Parathyroid adenoma (tissue), 2 donors: ENCODE results near the gene LY6G5C.

Source experiments
- H2AFZ ChIP-seq: fragments of 300-600 bp; sonication (generic); one replicate; pipeline ENCODE4 v1.7.0; 2017; ENCODE audit warnings: antibody characterized with exemption, mild to moderate bottlenecking
- H3K27ac ChIP-seq: fragments of 300-600 bp; sonication (generic); one replicate; pipeline ENCODE4 v1.7.0; 2017
- H3K27me3 ChIP-seq: fragments of 300-600 bp; sonication (generic); one replicate; pipeline ENCODE4 v1.7.0; 2017; ENCODE audit warnings: low read length; ENCODE audit not compliant: control insufficient read depth, insufficient read depth
- H3K36me3 ChIP-seq: fragments of 300-600 bp; sonication (generic); one replicate; pipeline ENCODE4 v1.7.0; 2017; ENCODE audit warnings: low read length; ENCODE audit not compliant: control insufficient read depth, insufficient read depth
- H3K4me1 ChIP-seq: fragments of 300-600 bp; sonication (generic); one replicate; pipeline ENCODE4 v1.7.0; 2017; ENCODE audit warnings: control low read depth
- H3K4me2 ChIP-seq: fragments of 300-600 bp; sonication (generic); one replicate; pipeline ENCODE4 v1.7.0; 2017; ENCODE audit warnings: low read length
- H3K4me3 ChIP-seq: fragments of 300-600 bp; sonication (generic); one replicate; pipeline ENCODE4 v1.7.0; 2017; ENCODE audit warnings: low read depth, low read length
- H3K79me2 ChIP-seq: fragments of 300-600 bp; sonication (generic); one replicate; pipeline ENCODE4 v1.7.0; 2017; ENCODE audit warnings: control low read depth
- H3K9ac ChIP-seq: fragments of 300-600 bp; sonication (generic); one replicate; pipeline ENCODE4 v1.7.0; 2017; ENCODE audit warnings: mild to moderate bottlenecking
- H3K9me3 ChIP-seq: fragments of 300-600 bp; sonication (generic); one replicate; pipeline ENCODE4 v1.7.0; 2017; ENCODE audit warnings: low read length; ENCODE audit not compliant: control insufficient read depth
- CTCF ChIP-seq: fragments of 300-600 bp; sonication (generic); IDR thresholded peaks from one replicate; pipeline ENCODE4 v1.7.0; 2017; ENCODE audit warnings: antibody characterized with exemption, mild to moderate bottlenecking
- donor health status: primary hyperparathyroidism.

Gene LY6G5C

GRCh38 chr6:31627690-31628287 is 53.1 kb downstream of the LY6G5C start:
- Histone ChIP-seq H3K27ac (no peak overlapping the region), H3K36me3 (no peaks in the 10 kb centered on the region), H3K4me3 (no peak overlapping the region), H3K4me1 (no peaks in the 10 kb centered on the region), H3K4me2 (no peak overlapping the region), H3K9ac (no peak overlapping the region), H3K27me3 (no peaks in the 10 kb centered on the region), H3K9me3 (no peaks in the 10 kb centered on the region), H3K79me2 (peaks cover 12% of the 10 kb centered on the region), H2AFZ (no peak overlapping the region)
- TF ChIP-seq CTCF = no peak

- peaks cover 11% of the 10 kb centered on the region for H3K79me2 ChIP-seq
- no peak overlapping the region for H3K27ac ChIP-seq
- no peak overlapping the region for H3K4me2 ChIP-seq
- H3K9ac ChIP-seq = no peak overlapping the region
- TF ChIP-seq CTCF = no peak
- H3K36me3 ChIP-seq = no peaks in the 10 kb centered on the region
- H3K4me3 ChIP-seq = no peak overlapping the region
- H3K4me1 ChIP-seq = peaks cover 6% of the 10 kb centered on the region
- H3K27me3 ChIP-seq = no peaks in the 10 kb centered on the region
- no peaks in the 10 kb centered on the region for H3K9me3 ChIP-seq
- no peak overlapping the region for H2AFZ ChIP-seq
Observed at GRCh38 chr6:31626952-31627351, 53.9 kb downstream of the LY6G5C start.
